Smooth muscle cell (in vitro differentiated cells): ENCODE data around the gene TSPAN32. TPM values are rescaled to one million over a fixed set of nuclear protein-coding genes. Genes with fewer than 3 reads are reported as not detected.

Experiments
- DNase-seq: peaks from one replicate; lab custom pipeline; 2025; ENCODE audit not compliant: unreplicated experiment; lab: John Stamatoyannopoulos, UW
- H2AFZ ChIP-seq: fragments of 200-600 bp; sonication (generic); 2 replicates; pipeline ENCODE4 v1.6.0; 2016; ENCODE audit warnings: antibody characterized with exemption, low read depth, mild to moderate bottlenecking
- H3F3A ChIP-seq: fragments of 200-600 bp; sonication (generic); 2 replicates; pipeline ENCODE4 v1.6.0; 2017; ENCODE audit warnings: antibody characterized with exemption, low read depth
- H3K27ac ChIP-seq: fragments of 200-600 bp; sonication (generic); 2 replicates; pipeline ENCODE4 v1.5.1; 2016; ENCODE audit warnings: low read depth, mild to moderate bottlenecking
- H3K27me3 ChIP-seq: fragments of 200-600 bp; sonication (generic); 2 replicates; pipeline ENCODE4 v1.6.1; 2016; ENCODE audit warnings: low read depth, mild to moderate bottlenecking
- H3K36me3 ChIP-seq: fragments of 200-600 bp; sonication (generic); 2 replicates; pipeline ENCODE4 v1.5.1; 2016; ENCODE audit warnings: low read depth
- H3K4me1 ChIP-seq: fragments of 200-600 bp; sonication (generic); 2 replicates; pipeline ENCODE4 v1.5.1; 2016; ENCODE audit warnings: low read depth
- H3K4me2 ChIP-seq: fragments of 200-600 bp; sonication (generic); 2 replicates; pipeline ENCODE4 v1.6.0; 2016; ENCODE audit warnings: mild to moderate bottlenecking
- H3K4me3 ChIP-seq: fragments of 200-600 bp; sonication (generic); 2 replicates; pipeline ENCODE4 v1.5.1; 2016; ENCODE audit warnings: mild to moderate bottlenecking
- H3K79me2 ChIP-seq: fragments of 200-600 bp; sonication (generic); 2 replicates; pipeline ENCODE4 v1.6.0; 2016; ENCODE audit warnings: low read depth, mild to moderate bottlenecking
- H3K9ac ChIP-seq: fragments of 200-600 bp; sonication (generic); 2 replicates; pipeline ENCODE4 v1.6.0; 2016; ENCODE audit warnings: low read depth
- H3K9me3 ChIP-seq: fragments of 200-600 bp; sonication (generic); replicated peaks from 2 replicates; pipeline ENCODE4 v1.5.1; 2016; ENCODE audit warnings: low read depth
- H4K20me1 ChIP-seq: fragments of 200-600 bp; sonication (generic); 2 replicates; pipeline ENCODE4 v1.6.0; 2016; ENCODE audit warnings: low read depth
- CTCF ChIP-seq: fragments of 200-600 bp; sonication (generic); IDR thresholded peaks from 2 replicates; pipeline ENCODE4 v1.5.1; 2017; ENCODE audit warnings: borderline replicate concordance, mild to moderate bottlenecking, antibody characterized with exemption; ENCODE audit not compliant: insufficient read depth, poor library complexity, severe bottlenecking
- WGBS: methylation state at CpG from one replicate; pipeline ENCODE4 v1.1.7; 2016; ENCODE audit warnings: low lambda C conversion rate; 5-methylcytosine and 5-hydroxymethylcytosine counted together
- polyA plus RNA-seq: library from polyadenylated mRNA; unstranded; fragments of >200 nt; fragmentation: Nextera tagmentation; extraction: Ambion mirVana; gene quantifications from 2 replicates; pipeline ENCODE4 v1.2.1, GENCODE V29; 2016
- total RNA-seq: library from RNA; depleted of rRNA; stranded (reverse); fragments of >200 nt; gene quantifications from 2 replicates; pipeline ENCODE4 v1.2.3, GENCODE V29; 2014

The TSPAN32 gene
- total and polyA plus RNA-seq, 2 experiments from 2014 or later, result not detected

GRCh38 chr11:2296913-2297622, 4.7 kb upstream of the TSPAN32 start:
- Histone ChIP-seq H3F3A (no peaks in the 10 kb centered on the region), H3K79me2 (no peaks in the 10 kb centered on the region), H3K36me3 (no peaks in the 10 kb centered on the region), H3K4me1 (no peaks in the 10 kb centered on the region), H2AFZ (no peak overlapping the region), H3K9me3 (no peaks in the 10 kb centered on the region), H3K27ac (no peak overlapping the region), H3K4me3 (no peak overlapping the region), H3K27me3 (peaks cover 20% of the 10 kb centered on the region), H4K20me1 (no peaks in the 10 kb centered on the region), H3K4me2 (no peak overlapping the region), H3K9ac (no peak overlapping the region)
- DNase-seq, result no peak
- 86% methylated on average over 12 of the region's 13 CpGs for WGBS
- TF ChIP-seq CTCF, result no peak

GRCh38 chr11:2297623-2298030, 4.2 kb upstream of the TSPAN32 start:
- no peaks in the 10 kb centered on the region for H4K20me1 ChIP-seq
- H3K4me1 ChIP-seq, result peaks cover 2% of the 10 kb centered on the region
- peaks cover 20% of the 10 kb centered on the region for H3K27me3 ChIP-seq
- no peak overlapping the region for H3K9ac ChIP-seq
- H3K9me3 ChIP-seq, result no peaks in the 10 kb centered on the region
- TF ChIP-seq CTCF, result no peak
- 27% methylated on average over 1 of the region's 1 CpG for WGBS
- H3K4me3 ChIP-seq, result no peak overlapping the region
- no peaks in the 10 kb centered on the region for H3F3A ChIP-seq
- DNase-seq, result no peak
- H3K27ac ChIP-seq, result no peak overlapping the region
- H2AFZ ChIP-seq, result no peak overlapping the region
- no peak overlapping the region for H3K4me2 ChIP-seq
- H3K79me2 ChIP-seq, result no peaks in the 10 kb centered on the region
- no peaks in the 10 kb centered on the region for H3K36me3 ChIP-seq

GRCh38 chr11:2298131-2298794, 3.5 kb upstream of the TSPAN32 start:
- Histone ChIP-seq H3K27ac (no peak overlapping the region), H3K79me2 (no peaks in the 10 kb centered on the region)
- DNase-seq, result no peak

More at GRCh38 chr11:2298131-2298794, 3.5 kb upstream of the TSPAN32 start:
- Histone ChIP-seq H4K20me1 (no peaks in the 10 kb centered on the region), H3K27me3 (peaks cover 17% of the 10 kb centered on the region), H3F3A (no peaks in the 10 kb centered on the region), H3K4me3 (no peak overlapping the region), H2AFZ (no peak overlapping the region), H3K9ac (no peak overlapping the region), H3K4me2 (no peak overlapping the region), H3K9me3 (no peaks in the 10 kb centered on the region), H3K4me1 (peaks cover 2% of the 10 kb centered on the region), H3K36me3 (no peaks in the 10 kb centered on the region)
- no peak for TF ChIP-seq CTCF
- 85% methylated on average over 14 of the region's 14 CpGs for WGBS
